K562 (cell line): ENCODE results near the gene EXOC6. TPM values are rescaled to one million over a fixed set of nuclear protein-coding genes. Genes with fewer than 3 reads are reported as not detected.
A peak's percentile ranks its signal among the peaks of the same experiment; 100 is the strongest.

Experiments
- C11orf30 ChIP-seq: fragments of 450-650 bp; IDR thresholded peaks from 2 replicates; pipeline ENCODE4 v1.6.1; 2016; ENCODE audit warnings: low read depth, mild to moderate bottlenecking
- CTCF ChIP-seq, 3 experiments: IDR thresholded peaks in 2 of 3; conservative IDR thresholded peaks in 1 of 3; 2 replicates each; pipeline ENCODE4 v1.5.1; 2011 to 2012; ENCODE audit warnings: low read length in 3 of 3, mild to moderate bottlenecking in 3 of 3, control low read depth in 2 of 3, improper control_type of control experiment in 1 of 3, inconsistent platforms in 1 of 3, low read depth in 1 of 3, mixed read lengths in 1 of 3, moderate library complexity in 1 of 3; ENCODE audit not compliant: insufficient read depth in 2 of 3
- FOXJ3 ChIP-seq: sonication (generic); formaldehyde crosslinking; IDR thresholded peaks from 2 replicates; pipeline ENCODE4 v1.4.0; 2020; ENCODE audit warnings: mild to moderate bottlenecking, missing genetic modification reagents
- FOXP1 ChIP-seq: sonication (generic); formaldehyde crosslinking; IDR thresholded peaks from 2 replicates; pipeline ENCODE4 v1.8.0; 2022; ENCODE audit warnings: mild to moderate bottlenecking, missing genetic modification reagents
- HMG20A ChIP-seq: fragments of 450-650 bp; formaldehyde crosslinking; conservative IDR thresholded peaks from 2 replicates; pipeline ENCODE4 v1.4.0; 2020; ENCODE audit warnings: mild to moderate bottlenecking, mixed read lengths
- KLF6 ChIP-seq: fragments of 250-450 bp; sonication (Bioruptor Pico); IDR thresholded peaks from 2 replicates; pipeline ENCODE4 v1.4.0; 2020; ENCODE audit warnings: mild to moderate bottlenecking, moderate library complexity, borderline replicate concordance
- MBD2 ChIP-seq: sonication (generic); IDR thresholded peaks from 2 replicates; pipeline ENCODE4 v1.6.1; 2016; ENCODE audit warnings: low read depth, borderline replicate concordance
- PHF20 ChIP-seq: fragments of 450-650 bp; IDR thresholded peaks from 2 replicates; pipeline ENCODE4 v1.6.1; 2018; ENCODE audit not compliant: partially characterized antibody
- POLR2H ChIP-seq: IDR thresholded peaks from 2 replicates; pipeline ENCODE4 v1.6.1; 2016; ENCODE audit warnings: missing genetic modification characterization, low read depth, mild to moderate bottlenecking, control low read depth, missing compliant biosample characterization, moderate library complexity
- PRMT5 ChIP-seq: sonication (generic); formaldehyde crosslinking; IDR thresholded peaks from 2 replicates; pipeline ENCODE4 v1.5.0; 2020; ENCODE audit warnings: missing genetic modification reagents
- RBM34 ChIP-seq: fragments of 200-400 bp; formaldehyde crosslinking; IDR thresholded peaks from 2 replicates; pipeline ENCODE4 v1.6.1; 2018; ENCODE audit warnings: low read length, borderline replicate concordance; ENCODE audit not compliant: insufficient read depth
- SMAD4 ChIP-seq: fragments of 250-450 bp; sonication (Bioruptor Pico); conservative IDR thresholded peaks from 2 replicates; pipeline ENCODE4 v1.8.0; 2021; ENCODE audit warnings: inconsistent platforms, mild to moderate bottlenecking, moderate library complexity
- SMARCB1 ChIP-seq: IDR thresholded peaks from 2 replicates; pipeline ENCODE4 v1.6.1; 2011; ENCODE audit warnings: improper control_type of control experiment, low read depth; ENCODE audit not compliant: insufficient read length
- SRF ChIP-seq, 2 experiments: fragments of 250-450, 450-650 bp in 1 of 2; sonication (Bioruptor Pico) in 1 of 2; sonication (generic) in 1 of 2; formaldehyde crosslinking; IDR thresholded peaks; 2 replicates each; pipeline versions ENCODE4 v1.5.0 to v1.5.1; 2020 to 2022; ENCODE audit warnings: mild to moderate bottlenecking in 1 of 2, missing genetic modification reagents in 1 of 2
- THAP12 ChIP-seq: fragments of 250-450 bp; sonication (Bioruptor Pico); IDR thresholded peaks from 2 replicates; pipeline ENCODE4 v1.9.0; 2021; ENCODE audit warnings: mild to moderate bottlenecking, inconsistent platforms
- VEZF1 ChIP-seq: fragments of 200-800 bp; sonication (Bioruptor generic); IDR thresholded peaks from 2 replicates; pipeline ENCODE4 v1.6.1; 2017; ENCODE audit warnings: missing genetic modification characterization, missing compliant biosample characterization
- ZBTB2 ChIP-seq: fragments of 450-650 bp; IDR thresholded peaks from 2 replicates; pipeline ENCODE4 v1.6.1; 2016; ENCODE audit warnings: antibody characterized with exemption
- ZNF431 ChIP-seq: sonication (generic); formaldehyde crosslinking; IDR thresholded peaks from 2 replicates; pipeline ENCODE4 v1.8.0; 2022; ENCODE audit warnings: mild to moderate bottlenecking, missing genetic modification reagents
- ZNF589 ChIP-seq: fragments of 200-800 bp; sonication (Bioruptor generic); IDR thresholded peaks from 2 replicates; pipeline ENCODE4 v1.6.1; 2016; ENCODE audit warnings: low read depth, missing genetic modification characterization, missing compliant biosample characterization
- ZNF780A ChIP-seq: fragments of 250-450 bp; sonication (Bioruptor Pico); IDR thresholded peaks from 2 replicates; pipeline ENCODE4 v1.5.0; 2021; ENCODE audit warnings: mild to moderate bottlenecking
- polyA plus RNA-seq, 8 experiments: library from polyadenylated mRNA; depleted of rRNA in 4 of 8; stranded (reverse) in 5 of 8; unstranded in 3 of 8; fragments of >200 nt; fragmentation: Nextera tagmentation in 2 of 8; fragmentation: Illumina TruSeq in 1 of 8; extraction: Ambion mirVana in 2 of 8; extraction: Trizol in 1 of 8; gene quantifications; 2 replicates each; pipeline versions ENCODE4 v1.2.1 to v1.2.3, GENCODE V29; 2011 to 2014; ENCODE audit warnings: inconsistent platforms in 1 of 8, missing spikeins in 1 of 8
- total RNA-seq, 7 experiments: library from RNA; depleted of rRNA in 6 of 7; stranded (reverse); fragments of >200 nt in 6 of 7; fragmentation: Illumina TruSeq in 2 of 7; extraction: Trizol in 2 of 7; gene quantifications; 2 replicates each; pipeline versions ENCODE4 v1.2.1 to v1.2.3, GENCODE V29; 2011 to 2021; ENCODE audit warnings: low replicate concordance in 1 of 7

Gene EXOC6
- total and polyA plus RNA-seq, 9 of the 15 experiments (the other 6 are each of a cell fraction or from before 2014, with no cell fraction given): 13.9 to 42.8 (median 24.9) TPM

- TF ChIP-seq SMARCB1 (no peak), THAP12 (CRISPR knock-in tag) (no peak), FOXJ3 (CRISPR knock-in tag) (no peak), KLF6 (CRISPR knock-in tag) (peak; percentile 34; the same call in 1 of the 2 replicates), VEZF1 (CRISPR knock-in tag) (peak; percentile 54), PRMT5 (no peak), ZNF589 (CRISPR knock-in tag) (no peak), POLR2H (peak; percentile 98), C11orf30 (no peak), CTCF (IDR thresholded peaks at IDR 0.05 in 2 of 3, conservative IDR thresholded peaks at IDR 0.05 in 1 of 3; ENCODE audit: insufficient read depth in 2 of 3, low read depth in 1 of 3, low read length in 3 of 3) (no peak), SRF (CRISPR knock-in tag; IDR thresholded peaks at IDR 0.05) (no peak), MBD2 (peak; percentile 65), ZNF431 (CRISPR knock-in tag) (no peak), HMG20A (CRISPR knock-in tag) (no peak), FOXP1 (CRISPR knock-in tag) (no peak), ZNF780A (CRISPR knock-in tag) (no peak), PHF20 (no peak), SMAD4 (CRISPR knock-in tag) (peak; percentile 44; the same call in 1 of the 2 replicates), ZBTB2 (peak; percentile 55; the same call in 1 of the 2 replicates), RBM34 (no peak)
Observed at GRCh38 chr10:92829042-92829785, 19.1 kb upstream of the EXOC6 start (continued).
